ENCODE measurements around the gene RPA3.

DNA sequence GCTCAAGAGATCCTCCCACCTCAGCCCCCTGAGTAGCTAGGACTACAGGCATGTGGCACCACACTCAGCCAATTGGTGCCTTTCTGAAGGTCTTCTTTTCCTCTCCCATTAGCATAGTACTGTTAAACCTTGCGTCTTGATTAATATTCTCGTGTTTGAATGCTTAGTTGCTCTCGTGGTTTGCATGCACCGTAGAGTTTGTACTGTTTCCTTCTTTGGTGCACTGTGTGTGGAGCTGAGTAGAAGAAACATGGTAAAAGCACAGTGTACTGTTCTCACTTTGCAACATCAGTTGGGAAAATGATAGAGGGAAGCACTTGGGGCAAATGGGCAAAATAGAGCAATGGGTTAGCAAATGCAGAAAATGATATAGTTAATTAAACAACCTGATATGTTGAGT, 27.6 kb upstream of the RPA3 start:
- TF ChIP-seq POLR2A (IDR thresholded peaks at IDR 0.05), result no peak
- TF ChIP-seq, protein P1, sequence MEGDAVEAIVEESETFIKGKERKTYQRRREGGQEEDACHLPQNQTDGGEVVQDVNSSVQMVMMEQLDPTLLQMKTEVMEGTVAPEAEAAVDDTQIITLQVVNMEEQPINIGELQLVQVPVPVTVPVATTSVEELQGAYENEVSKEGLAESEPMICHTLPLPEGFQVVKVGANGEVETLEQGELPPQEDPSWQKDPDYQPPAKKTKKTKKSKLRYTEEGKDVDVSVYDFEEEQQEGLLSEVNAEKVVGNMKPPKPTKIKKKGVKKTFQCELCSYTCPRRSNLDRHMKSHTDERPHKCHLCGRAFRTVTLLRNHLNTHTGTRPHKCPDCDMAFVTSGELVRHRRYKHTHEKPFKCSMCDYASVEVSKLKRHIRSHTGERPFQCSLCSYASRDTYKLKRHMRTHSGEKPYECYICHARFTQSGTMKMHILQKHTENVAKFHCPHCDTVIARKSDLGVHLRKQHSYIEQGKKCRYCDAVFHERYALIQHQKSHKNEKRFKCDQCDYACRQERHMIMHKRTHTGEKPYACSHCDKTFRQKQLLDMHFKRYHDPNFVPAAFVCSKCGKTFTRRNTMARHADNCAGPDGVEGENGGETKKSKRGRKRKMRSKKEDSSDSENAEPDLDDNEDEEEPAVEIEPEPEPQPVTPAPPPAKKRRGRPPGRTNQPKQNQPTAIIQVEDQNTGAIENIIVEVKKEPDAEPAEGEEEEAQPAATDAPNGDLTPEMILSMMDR (IDR thresholded peaks at IDR 0.05), result no peak
- no peak for TF ChIP-seq EP300 (IDR thresholded peaks at IDR 0.05)
- no peak for TF ChIP-seq POLR2AphosphoS5 (IDR thresholded peaks at IDR 0.05)

Measured in upper lobe of left lung (tissue), 4 donors.